HEK293 (cell line): ENCODE measurements around the gene FRS2.

Source experiments
- KLF16 ChIP-seq: fragments of 450-650 bp; formaldehyde crosslinking; IDR thresholded peaks from 2 replicates; pipeline ENCODE4 v1.5.1; 2017; ENCODE audit warnings: missing biosample characterization, missing genetic modification characterization
- OVOL3 ChIP-seq: fragments of 450-650 bp; formaldehyde crosslinking; IDR thresholded peaks from 2 replicates; pipeline ENCODE4 v1.5.1; 2016; ENCODE audit warnings: missing biosample characterization, missing genetic modification characterization
- YY1 ChIP-seq: fragments of 450-650 bp; formaldehyde crosslinking; IDR thresholded peaks from 2 replicates; pipeline ENCODE4 v1.5.1; 2018; ENCODE audit warnings: missing biosample characterization, missing genetic modification characterization
- ZBTB1 ChIP-seq: fragments of 450-650 bp; formaldehyde crosslinking; IDR thresholded peaks from 2 replicates; pipeline ENCODE4 v1.5.1; 2016; ENCODE audit warnings: missing biosample characterization, missing genetic modification characterization
- ZBTB21 ChIP-seq: fragments of 450-650 bp; formaldehyde crosslinking; IDR thresholded peaks from 2 replicates; pipeline ENCODE4 v1.5.1; 2017; ENCODE audit warnings: missing biosample characterization, missing genetic modification characterization
- ZNF114 ChIP-seq: fragments of 450-650 bp; formaldehyde crosslinking; IDR thresholded peaks from 2 replicates; pipeline ENCODE4 v1.5.0; 2017; ENCODE audit warnings: missing biosample characterization, missing genetic modification characterization
- ZNF274 ChIP-seq, 2 experiments: fragments of 200-500 bp in 1 of 2; fragments of 450-650 bp in 1 of 2; sonication (Bioruptor generic) in 1 of 2; formaldehyde crosslinking in 1 of 2; IDR thresholded peaks; 2 replicates each; pipeline versions ENCODE4 v1.5.1 to v1.6.1; 2014 to 2016; ENCODE audit warnings: borderline replicate concordance in 1 of 2, inconsistent platforms in 1 of 2, low read length in 1 of 2, missing biosample characterization in 1 of 2, missing genetic modification characterization in 1 of 2
- ZNF404 ChIP-seq: fragments of 450-650 bp; formaldehyde crosslinking; IDR thresholded peaks from 2 replicates; pipeline ENCODE4 v1.5.1; 2017; ENCODE audit warnings: missing biosample characterization, missing genetic modification characterization
- ZNF423 ChIP-seq: fragments of 450-650 bp; formaldehyde crosslinking; IDR thresholded peaks from 2 replicates; pipeline ENCODE4 v1.5.1; 2016; ENCODE audit warnings: missing biosample characterization, missing genetic modification characterization
- ZNF664 ChIP-seq: fragments of 450-650 bp; formaldehyde crosslinking; IDR thresholded peaks from 2 replicates; pipeline ENCODE4 v1.5.1; 2016; ENCODE audit warnings: missing biosample characterization, missing genetic modification characterization
- TF ChIP-seq, protein P1 (sequence below): fragments of 450-650 bp; formaldehyde crosslinking; IDR thresholded peaks from 2 replicates; pipeline ENCODE4 v1.5.1; 2016; ENCODE audit warnings: missing biosample characterization, missing genetic modification characterization
- TF ChIP-seq, protein P2 (sequence below): fragments of 450-650 bp; formaldehyde crosslinking; IDR thresholded peaks from 2 replicates; pipeline ENCODE4 v1.5.1; 2016; ENCODE audit warnings: missing biosample characterization, missing genetic modification characterization

GRCh38 chr12:69471667-69472385 is 1.6 kb downstream of the FRS2 start:
- TF ChIP-seq, protein P1, sequence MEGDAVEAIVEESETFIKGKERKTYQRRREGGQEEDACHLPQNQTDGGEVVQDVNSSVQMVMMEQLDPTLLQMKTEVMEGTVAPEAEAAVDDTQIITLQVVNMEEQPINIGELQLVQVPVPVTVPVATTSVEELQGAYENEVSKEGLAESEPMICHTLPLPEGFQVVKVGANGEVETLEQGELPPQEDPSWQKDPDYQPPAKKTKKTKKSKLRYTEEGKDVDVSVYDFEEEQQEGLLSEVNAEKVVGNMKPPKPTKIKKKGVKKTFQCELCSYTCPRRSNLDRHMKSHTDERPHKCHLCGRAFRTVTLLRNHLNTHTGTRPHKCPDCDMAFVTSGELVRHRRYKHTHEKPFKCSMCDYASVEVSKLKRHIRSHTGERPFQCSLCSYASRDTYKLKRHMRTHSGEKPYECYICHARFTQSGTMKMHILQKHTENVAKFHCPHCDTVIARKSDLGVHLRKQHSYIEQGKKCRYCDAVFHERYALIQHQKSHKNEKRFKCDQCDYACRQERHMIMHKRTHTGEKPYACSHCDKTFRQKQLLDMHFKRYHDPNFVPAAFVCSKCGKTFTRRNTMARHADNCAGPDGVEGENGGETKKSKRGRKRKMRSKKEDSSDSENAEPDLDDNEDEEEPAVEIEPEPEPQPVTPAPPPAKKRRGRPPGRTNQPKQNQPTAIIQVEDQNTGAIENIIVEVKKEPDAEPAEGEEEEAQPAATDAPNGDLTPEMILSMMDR (tag by site-specific recombination), result no peak
- TF ChIP-seq KLF16 (tag by site-specific recombination), result no peak
- no peak for TF ChIP-seq ZNF423 (tag by site-specific recombination)
- no peak for TF ChIP-seq ZNF664 (tag by site-specific recombination)
- no peak for TF ChIP-seq ZNF114
- TF ChIP-seq, protein P2, sequence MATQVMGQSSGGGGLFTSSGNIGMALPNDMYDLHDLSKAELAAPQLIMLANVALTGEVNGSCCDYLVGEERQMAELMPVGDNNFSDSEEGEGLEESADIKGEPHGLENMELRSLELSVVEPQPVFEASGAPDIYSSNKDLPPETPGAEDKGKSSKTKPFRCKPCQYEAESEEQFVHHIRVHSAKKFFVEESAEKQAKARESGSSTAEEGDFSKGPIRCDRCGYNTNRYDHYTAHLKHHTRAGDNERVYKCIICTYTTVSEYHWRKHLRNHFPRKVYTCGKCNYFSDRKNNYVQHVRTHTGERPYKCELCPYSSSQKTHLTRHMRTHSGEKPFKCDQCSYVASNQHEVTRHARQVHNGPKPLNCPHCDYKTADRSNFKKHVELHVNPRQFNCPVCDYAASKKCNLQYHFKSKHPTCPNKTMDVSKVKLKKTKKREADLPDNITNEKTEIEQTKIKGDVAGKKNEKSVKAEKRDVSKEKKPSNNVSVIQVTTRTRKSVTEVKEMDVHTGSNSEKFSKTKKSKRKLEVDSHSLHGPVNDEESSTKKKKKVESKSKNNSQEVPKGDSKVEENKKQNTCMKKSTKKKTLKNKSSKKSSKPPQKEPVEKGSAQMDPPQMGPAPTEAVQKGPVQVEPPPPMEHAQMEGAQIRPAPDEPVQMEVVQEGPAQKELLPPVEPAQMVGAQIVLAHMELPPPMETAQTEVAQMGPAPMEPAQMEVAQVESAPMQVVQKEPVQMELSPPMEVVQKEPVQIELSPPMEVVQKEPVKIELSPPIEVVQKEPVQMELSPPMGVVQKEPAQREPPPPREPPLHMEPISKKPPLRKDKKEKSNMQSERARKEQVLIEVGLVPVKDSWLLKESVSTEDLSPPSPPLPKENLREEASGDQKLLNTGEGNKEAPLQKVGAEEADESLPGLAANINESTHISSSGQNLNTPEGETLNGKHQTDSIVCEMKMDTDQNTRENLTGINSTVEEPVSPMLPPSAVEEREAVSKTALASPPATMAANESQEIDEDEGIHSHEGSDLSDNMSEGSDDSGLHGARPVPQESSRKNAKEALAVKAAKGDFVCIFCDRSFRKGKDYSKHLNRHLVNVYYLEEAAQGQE (tag by site-specific recombination), result no peak
- no peak for TF ChIP-seq ZNF404 (tag by site-specific recombination)
- TF ChIP-seq OVOL3 (tag by site-specific recombination), result no peak
- TF ChIP-seq ZNF274 (IDR thresholded peaks at IDR 0.05; ENCODE audit: low read length), result no peak
- no peak for TF ChIP-seq ZNF274 (tag by site-specific recombination; IDR thresholded peaks at IDR 0.05; ENCODE audit: borderline replicate concordance)
- TF ChIP-seq ZBTB1 (tag by site-specific recombination), result no peak
- TF ChIP-seq ZBTB21 (tag by site-specific recombination), result no peak
- no peak for TF ChIP-seq YY1 (tag by site-specific recombination)
